ENCODE data around the gene SUGCT. TPM values are rescaled to one million over a fixed set of nuclear protein-coding genes. Genes with fewer than 3 reads are reported as not detected.
A peak's percentile ranks its signal among the peaks of the same experiment; 100 is the strongest.

Gene SUGCT
- total RNA-seq, 1 donor: 9.9 TPM

GRCh38 chr7:40221836-40222235, 87.0 kb downstream of the SUGCT start:
- H3K4me3 ChIP-seq (ENCODE audit: low read depth, low read length): no peak overlapping the region
- DNase-seq (ENCODE audit: low read depth): peak; percentile 97
- TF ChIP-seq CTCF (IDR thresholded peaks at IDR 0.05; ENCODE audit: insufficient read depth, low read depth, low read length): no peak

- no peak for TF ChIP-seq CTCF (IDR thresholded peaks at IDR 0.05; ENCODE audit: insufficient read depth, low read depth, low read length)
- peak; percentile 70 for DNase-seq (ENCODE audit: low read depth)
- no peak overlapping the region for H3K4me3 ChIP-seq (ENCODE audit: low read depth, low read length)
These were observed 88.8 kb downstream of the SUGCT start for GRCh38 chr7:40223451-40224127.

- peak; percentile 19 for DNase-seq (ENCODE audit: low read depth)
- no peak for TF ChIP-seq CTCF (IDR thresholded peaks at IDR 0.05; ENCODE audit: insufficient read depth, low read depth, low read length)
- H3K4me3 ChIP-seq (ENCODE audit: low read depth, low read length): no peak overlapping the region
These were observed 95.3 kb downstream of the SUGCT start for GRCh38 chr7:40230101-40230500.

- TF ChIP-seq CTCF (IDR thresholded peaks at IDR 0.05; ENCODE audit: insufficient read depth, low read depth, low read length): no peak
These were observed 97.0 kb downstream of the SUGCT start for GRCh38 chr7:40231796-40232195.

GRCh38 chr7:40232242-40232893, 97.6 kb downstream of the SUGCT start:
- TF ChIP-seq CTCF (IDR thresholded peaks at IDR 0.05; ENCODE audit: insufficient read depth, low read depth, low read length): peak; percentile 69
- H3K4me3 ChIP-seq (ENCODE audit: low read depth, low read length): no peak overlapping the region
- peak; percentile 79 for DNase-seq (ENCODE audit: low read depth)

More at GRCh38 chr7:40231796-40232195, 97.0 kb downstream of the SUGCT start:
- H3K4me3 ChIP-seq (ENCODE audit: low read depth, low read length): no peak overlapping the region
- no peak for DNase-seq (ENCODE audit: low read depth)

GRCh38 chr7:40234046-40234445, 99.2 kb downstream of the SUGCT start:
- DNase-seq (ENCODE audit: low read depth): no peak
- no peak overlapping the region for H3K4me3 ChIP-seq (ENCODE audit: low read depth, low read length)
- TF ChIP-seq CTCF (IDR thresholded peaks at IDR 0.05; ENCODE audit: insufficient read depth, low read depth, low read length): no peak
